GM12873 (cell line): ENCODE measurements around the gene AMIGO2.
A peak's percentile ranks its signal among the peaks of the same experiment; 100 is the strongest.

ENCODE experiments used
- TF ChIP-seq, protein P1 (sequence below): IDR thresholded peaks from 2 replicates; pipeline ENCODE4 v1.5.1; 2012; ENCODE audit warnings: low read depth, mild to moderate bottlenecking, moderate library complexity, low read length, control low read depth; ENCODE audit not compliant: insufficient read depth; ENCODE audit errors: missing control alignments

AMIGO2 gene

GRCh38 chr12:47079468-47079980 lies at the start of gene AMIGO2, which contains the start of gene PCED1B:
Gene AMIGO2 (minus strand): TSS chr12:47079959. CDS start chr12:47079002, 957 bp downstream.
Gene PCED1B (plus strand): TSS chr12:47079621. CDS start chr12:47235064, 155,443 bp downstream.
- TF ChIP-seq, protein P1, sequence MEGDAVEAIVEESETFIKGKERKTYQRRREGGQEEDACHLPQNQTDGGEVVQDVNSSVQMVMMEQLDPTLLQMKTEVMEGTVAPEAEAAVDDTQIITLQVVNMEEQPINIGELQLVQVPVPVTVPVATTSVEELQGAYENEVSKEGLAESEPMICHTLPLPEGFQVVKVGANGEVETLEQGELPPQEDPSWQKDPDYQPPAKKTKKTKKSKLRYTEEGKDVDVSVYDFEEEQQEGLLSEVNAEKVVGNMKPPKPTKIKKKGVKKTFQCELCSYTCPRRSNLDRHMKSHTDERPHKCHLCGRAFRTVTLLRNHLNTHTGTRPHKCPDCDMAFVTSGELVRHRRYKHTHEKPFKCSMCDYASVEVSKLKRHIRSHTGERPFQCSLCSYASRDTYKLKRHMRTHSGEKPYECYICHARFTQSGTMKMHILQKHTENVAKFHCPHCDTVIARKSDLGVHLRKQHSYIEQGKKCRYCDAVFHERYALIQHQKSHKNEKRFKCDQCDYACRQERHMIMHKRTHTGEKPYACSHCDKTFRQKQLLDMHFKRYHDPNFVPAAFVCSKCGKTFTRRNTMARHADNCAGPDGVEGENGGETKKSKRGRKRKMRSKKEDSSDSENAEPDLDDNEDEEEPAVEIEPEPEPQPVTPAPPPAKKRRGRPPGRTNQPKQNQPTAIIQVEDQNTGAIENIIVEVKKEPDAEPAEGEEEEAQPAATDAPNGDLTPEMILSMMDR: peak; percentile 39

- TF ChIP-seq, protein P1: no peak
These were observed 46.5 kb upstream of the AMIGO2 start for GRCh38 chr12:47126246-47126645.

DNA sequence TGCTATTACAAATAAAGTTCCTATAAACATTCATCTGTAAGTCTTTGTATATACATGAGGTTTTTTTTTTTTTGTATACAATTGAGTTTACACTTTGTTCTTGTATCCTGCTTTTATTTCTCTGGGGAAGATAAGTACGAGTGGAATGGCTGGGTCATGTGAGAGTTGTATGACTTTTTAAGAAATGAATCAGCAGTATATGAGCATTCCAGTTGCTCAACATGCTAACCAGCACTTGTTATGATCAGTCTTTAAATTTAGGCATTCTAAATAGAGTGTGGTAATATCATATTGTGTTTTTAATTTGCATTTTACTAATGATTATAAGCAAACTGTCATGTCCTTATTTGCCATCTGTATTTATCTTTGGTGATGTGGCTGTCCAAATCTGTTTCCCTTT lies 44.7 kb upstream of the AMIGO2 start:
- TF ChIP-seq, protein P1: no peak

DNA sequence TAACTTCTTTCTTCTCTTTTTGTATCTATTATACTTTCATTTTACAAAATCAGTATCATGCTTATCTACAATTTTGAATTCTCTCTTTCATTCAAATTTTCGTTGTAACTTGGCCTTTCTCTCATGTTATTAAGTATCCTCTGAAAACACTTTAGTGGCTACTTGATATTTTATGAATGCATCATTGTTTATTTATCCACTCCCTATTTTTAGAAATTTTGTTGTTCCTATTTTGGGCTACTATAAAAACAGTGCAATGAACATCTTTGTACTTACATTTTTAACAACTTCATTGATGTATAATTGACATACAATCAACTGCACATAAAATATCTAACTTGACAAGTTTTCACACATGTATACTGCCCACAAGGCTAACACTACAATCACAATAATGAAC lies 44.0 kb upstream of the AMIGO2 start:
- TF ChIP-seq, protein P1: no peak

- TF ChIP-seq, protein P1: no peak
These were observed 42.8 kb upstream of the AMIGO2 start for GRCh38 chr12:47122602-47123001.

DNA sequence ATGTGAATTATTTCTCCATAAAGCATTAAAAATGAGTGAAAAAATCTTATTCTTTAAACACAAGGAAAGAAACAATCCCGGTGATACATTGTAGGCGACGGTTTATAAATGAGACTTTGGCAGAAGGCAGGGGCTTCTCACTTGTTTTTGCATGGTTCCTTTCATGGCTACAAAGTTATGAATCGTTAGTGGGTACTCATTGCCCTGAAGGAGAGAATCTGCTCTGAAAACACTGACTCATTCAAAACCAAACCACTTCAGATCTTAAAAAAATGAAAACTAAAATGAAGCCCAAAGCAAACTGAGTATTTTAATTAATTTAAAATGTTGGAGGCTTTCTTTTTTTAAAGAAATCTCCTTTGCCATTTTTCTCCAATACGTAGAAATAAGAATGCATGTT lies 41.4 kb upstream of the AMIGO2 start:
- TF ChIP-seq, protein P1: no peak

DNA sequence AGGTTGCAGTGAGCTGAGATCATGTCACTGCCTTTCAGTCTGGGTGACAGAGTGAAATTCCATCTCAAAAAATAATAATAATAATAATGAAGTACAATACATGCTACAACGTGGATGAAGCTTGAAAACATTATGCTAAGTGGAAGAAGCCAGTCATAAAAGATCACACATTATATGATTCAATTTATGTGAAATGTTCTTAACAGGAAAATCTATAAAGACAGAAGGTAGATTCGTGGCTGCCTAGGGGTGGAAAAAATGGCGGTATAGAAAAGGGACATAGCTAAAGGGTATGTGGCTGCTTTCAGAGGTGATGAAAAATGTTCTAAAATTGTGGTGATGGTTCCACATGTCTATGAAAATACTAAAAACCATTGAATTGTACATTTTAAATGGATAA lies 41.0 kb upstream of the AMIGO2 start:
- TF ChIP-seq, protein P1: no peak

DNA sequence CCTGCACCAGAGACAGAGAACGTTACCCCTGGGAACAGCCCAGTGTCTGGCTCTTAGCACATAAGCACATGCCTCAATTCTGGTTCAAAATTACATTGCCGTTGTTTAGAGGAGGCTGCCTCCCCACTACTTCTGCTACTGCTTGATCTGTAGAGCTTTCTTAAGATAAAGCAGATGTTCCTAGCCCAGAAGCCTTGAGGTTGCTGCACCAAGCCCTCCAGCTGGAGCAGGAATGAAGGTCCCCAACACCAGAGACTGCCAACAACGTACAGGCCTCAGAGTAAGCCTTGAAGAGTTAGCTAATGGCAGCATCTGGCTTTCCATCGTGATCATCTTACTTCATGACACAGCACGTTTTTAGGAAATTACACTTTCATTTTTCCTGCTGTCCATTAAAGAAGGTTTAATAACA lies 34.7 kb upstream of the AMIGO2 start:
- TF ChIP-seq, protein P1: no peak
